Thoracic aorta (tissue), 2 donors: ENCODE data around the gene MTA2. TPM values are rescaled to one million over a fixed set of nuclear protein-coding genes. Genes with fewer than 3 reads are reported as not detected.
"Not testable (repeated sequence)": the region's sequence is repeated elsewhere in the genome, so short reads cannot be mapped to it uniquely, and the experiment has no call there.

ENCODE experiments used
- ATAC-seq: fragments of 150-250 bp; one replicate; pipeline ENCODE4 v1.8.0; 2017; ENCODE audit warnings: low read depth; ENCODE audit not compliant: insufficient number of reproducible peaks, low FRiP score
- DNase-seq: peaks from one replicate; pipeline ENCODE4 v3.0.0-alpha.2; 2020; ENCODE audit warnings: low spot score
- H3K27ac ChIP-seq, 2 donors: fragments of 200-600 bp; sonication (generic); 1 replicate in 1 of 2; 2 replicates in 1 of 2; pipeline ENCODE4 v1.5.1; 2016; ENCODE audit warnings: mild to moderate bottlenecking in 2 of 2, moderate library complexity in 2 of 2
- H3K27me3 ChIP-seq: fragments of 200-600 bp; sonication (generic); replicated peaks from 2 replicates; pipeline ENCODE4 v1.6.0; 2016; ENCODE audit warnings: mild to moderate bottlenecking; ENCODE audit not compliant: insufficient read depth
- H3K36me3 ChIP-seq: fragments of 200-600 bp; sonication (generic); one replicate; pipeline ENCODE4 v1.5.1; 2016
- H3K4me1 ChIP-seq, 2 donors: fragments of 200-600 bp; sonication (generic); 1 replicate in 1 of 2; 2 replicates in 1 of 2; pipeline versions ENCODE4 v1.5.1 to v1.6.0; 2016; ENCODE audit warnings: low read depth in 2 of 2, mild to moderate bottlenecking in 1 of 2; ENCODE audit not compliant: control insufficient read depth in 1 of 2
- H3K4me3 ChIP-seq: fragments of 200-600 bp; sonication (generic); 2 replicates; pipeline ENCODE4 v1.5.1; 2016; ENCODE audit warnings: mild to moderate bottlenecking
- H3K9me3 ChIP-seq: fragments of 200-600 bp; sonication (generic); 2 replicates; pipeline ENCODE4 v1.5.1; 2016
- total RNA-seq, 2 donors: library from RNA; depleted of rRNA; stranded (reverse); fragments of >200 nt; gene quantifications; one replicate each; pipeline versions ENCODE4 v1.1.0 to v1.2.3, GENCODE V29; 2016
- TF ChIP-seq, protein P1 (sequence below): fragments of 200-600 bp; sonication (generic); IDR thresholded peaks from one replicate; pipeline ENCODE4 v1.5.1; 2019; ENCODE audit warnings: antibody characterized with exemption

Gene MTA2
- total RNA-seq, 2 donors from 2014 or later, result 55.9 to 124 TPM

DNA sequence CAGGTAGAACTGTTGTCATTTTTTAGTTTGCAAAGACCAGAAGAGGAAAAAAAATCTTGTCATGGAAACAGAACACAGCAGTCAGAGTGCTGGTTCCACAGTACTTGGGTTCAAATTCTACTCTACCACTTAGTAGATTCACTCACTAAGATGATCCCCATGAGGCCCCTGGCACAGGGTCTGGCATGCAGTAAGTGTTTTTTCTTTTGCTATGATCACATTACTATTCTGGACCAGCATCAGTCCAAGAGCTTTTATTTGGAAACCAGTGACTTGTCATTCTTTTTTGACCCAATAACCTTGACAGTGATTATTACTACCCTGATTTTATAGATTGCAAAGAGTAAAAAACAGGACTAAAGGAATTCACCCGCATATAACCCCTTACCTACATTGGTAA is 32.1 kb downstream of the MTA2 start:
- no peaks in the 10 kb centered on the region for H3K9me3 ChIP-seq
- H3K27me3 ChIP-seq, result no peaks in the 10 kb centered on the region
- TF ChIP-seq, protein P1, sequence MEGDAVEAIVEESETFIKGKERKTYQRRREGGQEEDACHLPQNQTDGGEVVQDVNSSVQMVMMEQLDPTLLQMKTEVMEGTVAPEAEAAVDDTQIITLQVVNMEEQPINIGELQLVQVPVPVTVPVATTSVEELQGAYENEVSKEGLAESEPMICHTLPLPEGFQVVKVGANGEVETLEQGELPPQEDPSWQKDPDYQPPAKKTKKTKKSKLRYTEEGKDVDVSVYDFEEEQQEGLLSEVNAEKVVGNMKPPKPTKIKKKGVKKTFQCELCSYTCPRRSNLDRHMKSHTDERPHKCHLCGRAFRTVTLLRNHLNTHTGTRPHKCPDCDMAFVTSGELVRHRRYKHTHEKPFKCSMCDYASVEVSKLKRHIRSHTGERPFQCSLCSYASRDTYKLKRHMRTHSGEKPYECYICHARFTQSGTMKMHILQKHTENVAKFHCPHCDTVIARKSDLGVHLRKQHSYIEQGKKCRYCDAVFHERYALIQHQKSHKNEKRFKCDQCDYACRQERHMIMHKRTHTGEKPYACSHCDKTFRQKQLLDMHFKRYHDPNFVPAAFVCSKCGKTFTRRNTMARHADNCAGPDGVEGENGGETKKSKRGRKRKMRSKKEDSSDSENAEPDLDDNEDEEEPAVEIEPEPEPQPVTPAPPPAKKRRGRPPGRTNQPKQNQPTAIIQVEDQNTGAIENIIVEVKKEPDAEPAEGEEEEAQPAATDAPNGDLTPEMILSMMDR, result no peak
- H3K27ac ChIP-seq, result no peak overlapping the region
- DNase-seq, result no peak
- H3K4me1 ChIP-seq, result peaks cover 7 to 27% of the 10 kb centered on the region in 2 donors
- peaks cover 51% of the 10 kb centered on the region for H3K36me3 ChIP-seq
- no peak for ATAC-seq
- no peak overlapping the region for H3K4me3 ChIP-seq

DNA sequence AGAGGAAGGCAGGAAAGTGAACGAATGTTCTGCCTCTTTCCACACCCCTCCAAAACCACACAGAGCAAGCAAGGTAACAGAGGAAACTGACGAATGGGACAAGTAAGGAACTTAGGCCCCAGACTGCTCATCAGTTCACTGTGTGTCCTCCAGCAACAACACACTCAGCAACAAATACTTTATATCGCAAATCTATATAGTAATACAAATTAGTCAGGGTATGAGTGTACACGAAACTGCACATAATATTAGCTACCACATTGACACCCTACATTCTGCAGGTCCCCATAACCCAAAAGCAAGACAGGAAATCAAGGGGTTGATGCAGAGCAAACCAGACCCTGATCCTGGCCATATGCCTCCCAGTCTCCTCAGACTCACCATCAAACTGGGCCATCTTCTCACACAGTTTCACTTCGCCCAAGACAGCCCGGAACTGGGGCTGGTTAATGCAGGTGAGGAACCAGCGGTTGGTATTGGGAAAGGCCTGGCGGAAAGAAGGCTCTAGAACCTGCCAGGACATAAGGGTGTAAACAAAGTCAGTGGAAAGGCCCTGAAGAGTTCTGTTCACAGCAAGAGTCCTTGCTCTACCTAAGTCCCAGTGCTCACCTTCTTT is 34.5 kb downstream of the MTA2 start:
- TF ChIP-seq, protein P1, result no peak
- no peak for ATAC-seq
- H3K27ac ChIP-seq, result no peak overlapping the region
- H3K36me3 ChIP-seq, result peaks cover 55% of the 10 kb centered on the region
- no peaks in the 10 kb centered on the region for H3K9me3 ChIP-seq
- H3K4me3 ChIP-seq, result no peak overlapping the region
- no peaks in the 10 kb centered on the region for H3K27me3 ChIP-seq
- no peak for DNase-seq
- peaks cover 0 to 15% of the 10 kb centered on the region in 2 donors for H3K4me1 ChIP-seq

DNA sequence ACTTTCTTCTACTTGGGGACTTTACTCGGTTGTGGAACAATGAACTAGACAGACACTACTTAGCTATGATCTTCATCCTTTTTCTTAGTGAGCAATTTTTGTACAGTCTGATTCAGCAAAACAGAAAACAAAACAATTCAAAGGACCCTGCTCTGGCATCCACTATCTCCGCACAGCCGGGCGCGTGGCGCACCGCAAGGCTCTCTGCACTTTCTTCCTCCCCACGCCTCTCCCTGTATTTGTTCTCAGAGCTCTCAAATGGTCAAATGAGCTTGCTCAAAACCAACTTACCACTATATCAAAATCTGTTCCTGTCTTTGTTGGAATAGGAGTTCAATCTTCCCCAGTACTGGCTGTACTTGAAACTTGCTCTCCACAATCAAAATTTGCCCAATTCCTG is 35.4 kb downstream of the MTA2 start:
- Histone ChIP-seq H3K4me1 (peaks cover 0 to 9% of the 10 kb centered on the region in 2 donors), H3K9me3 (no peaks in the 10 kb centered on the region), H3K27ac (no peak overlapping the region), H3K36me3 (peaks cover 46% of the 10 kb centered on the region), H3K27me3 (no peaks in the 10 kb centered on the region), H3K4me3 (no peak overlapping the region)
- DNase-seq (no peak), ATAC-seq (no peak)
- TF ChIP-seq, protein P1, result no peak

DNA sequence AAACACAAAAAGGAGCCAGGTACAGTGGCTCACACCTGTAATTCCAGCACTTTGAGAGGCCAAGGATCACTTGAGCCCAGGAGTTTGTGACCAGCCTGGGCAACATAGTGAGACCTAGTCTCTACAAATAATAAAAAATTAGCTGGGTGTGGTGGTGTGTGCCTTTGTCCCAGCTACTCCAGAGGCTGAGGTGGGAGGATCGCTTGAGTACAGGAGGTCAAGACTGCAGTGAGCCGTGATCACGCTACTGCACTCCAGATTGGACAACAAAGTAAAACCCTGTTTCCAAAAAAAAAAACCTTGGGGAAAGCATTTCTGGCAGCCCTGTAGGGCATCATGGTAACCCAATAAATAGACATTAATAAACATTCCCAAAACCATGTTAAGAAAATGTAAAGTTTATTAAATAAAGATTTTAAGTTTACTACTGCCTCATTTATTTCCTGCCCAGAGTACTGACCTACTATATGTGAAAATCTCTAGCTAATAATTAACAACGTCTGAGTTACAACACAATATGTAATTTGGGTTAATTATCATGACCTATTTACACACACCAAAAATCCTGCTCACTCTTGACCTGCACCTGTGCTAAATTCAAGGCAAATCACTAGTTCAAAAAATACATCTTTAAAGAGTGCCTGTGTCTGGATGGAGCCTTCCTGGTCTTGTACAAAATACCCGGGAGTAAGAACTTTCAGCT is 36.4 kb downstream of the MTA2 start:
- DNase-seq (no peak), ATAC-seq (no peak)
- no peaks in the 10 kb centered on the region for H3K27me3 ChIP-seq
- peaks cover 36% of the 10 kb centered on the region for H3K36me3 ChIP-seq
- H3K27ac ChIP-seq, result no peak overlapping the region
- H3K4me1 ChIP-seq, result peaks cover 9 to 16% of the 10 kb centered on the region in 2 donors
- TF ChIP-seq, protein P1, result no peak
- H3K4me3 ChIP-seq, result no peak overlapping the region
- no peaks in the 10 kb centered on the region for H3K9me3 ChIP-seq

DNA sequence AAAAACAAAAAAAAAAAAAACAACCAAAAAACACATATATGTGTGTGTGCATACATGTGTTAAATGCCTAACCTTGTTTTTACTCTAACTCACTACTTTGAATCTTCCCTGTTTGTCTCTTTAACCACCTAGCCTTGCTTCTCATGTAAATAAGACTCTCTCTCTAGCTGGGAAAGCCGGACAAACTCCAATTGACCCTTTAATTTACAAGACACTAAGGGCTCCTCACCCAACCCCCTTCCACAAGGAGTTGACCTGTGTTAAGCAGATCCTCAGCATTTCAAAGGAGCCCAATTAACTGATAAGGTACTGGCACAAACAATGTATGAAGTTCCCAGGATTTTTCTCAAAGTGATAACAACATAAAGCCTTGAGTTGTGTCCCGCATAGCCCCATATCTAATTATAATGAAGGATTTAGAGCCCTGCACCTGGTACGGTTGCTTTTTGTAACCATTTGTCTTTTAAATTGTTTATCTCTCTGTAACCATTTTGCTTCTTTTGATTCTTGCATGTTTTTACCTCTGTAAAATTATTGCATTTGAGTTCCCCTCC is 39.9 kb downstream of the MTA2 start:
- not testable (repeated sequence) for DNase-seq, ATAC-seq, H3K4me3 ChIP-seq, H3K9me3 ChIP-seq, H3K27me3 ChIP-seq
- Histone ChIP-seq H3K27ac (peak overlapping the region; percentile 84 to 87), H3K36me3 (peaks cover 24% of the 10 kb centered on the region), H3K4me1 (peaks cover 21 to 25% of the 10 kb centered on the region in 2 donors)
